ENCODE measurements around the gene DES.

Gene DES

GRCh38 chr2:219471476-219472371, 53.5 kb downstream of the DES start:
- no peak for DNase-seq

GRCh38 chr2:219472629-219473187, 54.5 kb downstream of the DES start:
- no peak for DNase-seq

- no peak for DNase-seq
Measured at GRCh38 chr2:219473511-219473910, 55.3 kb downstream of the DES start.

GRCh38 chr2:219474285-219475060, 56.3 kb downstream of the DES start:
- no peak for DNase-seq

GRCh38 chr2:219475278-219475677, 57.1 kb downstream of the DES start:
- DNase-seq: no peak

GRCh38 chr2:219475697-219476651, 57.8 kb downstream of the DES start:
- DNase-seq: peak in 37 of 58 donors; percentile 2 to 68 (median 16)

Measured in anterior cingulate cortex (tissue), 58 donors.